Transverse colon (tissue), 4 donors: ENCODE data around the gene CACNA1B.
"Not testable (repeated sequence)": the region's sequence is repeated elsewhere in the genome, so short reads cannot be mapped to it uniquely, and the experiment has no call there.

Experiments used
- EP300 ChIP-seq: sonication (generic); formaldehyde crosslinking; IDR thresholded peaks from one replicate; pipeline ENCODE4 v1.6.1; 2017; ENCODE audit warnings: antibody characterized with exemption, low read depth
- POLR2A ChIP-seq: fragments of 450-650 bp; IDR thresholded peaks from one replicate; pipeline ENCODE4 v1.6.1; 2016; ENCODE audit warnings: antibody characterized with exemption, mild to moderate bottlenecking, moderate library complexity
- POLR2AphosphoS5 ChIP-seq, 3 donors: sonication (generic); formaldehyde crosslinking; IDR thresholded peaks; one replicate each; pipeline ENCODE4 v1.6.1; 2016; ENCODE audit warnings: antibody characterized with exemption in 3 of 3
- TF ChIP-seq, protein P1 (sequence below), 5 experiments: fragments of 200-600 bp in 3 of 5; fragments of 450-650 bp in 2 of 5; sonication (generic) in 3 of 5; IDR thresholded peaks; 1 replicate in 2 of 5; 2 replicates in 3 of 5; pipeline ENCODE4 v1.5.1; 2016 to 2017; ENCODE audit warnings: antibody characterized with exemption in 5 of 5, inconsistent platforms in 3 of 5, mild to moderate bottlenecking in 2 of 5, moderate library complexity in 1 of 5

DNA sequence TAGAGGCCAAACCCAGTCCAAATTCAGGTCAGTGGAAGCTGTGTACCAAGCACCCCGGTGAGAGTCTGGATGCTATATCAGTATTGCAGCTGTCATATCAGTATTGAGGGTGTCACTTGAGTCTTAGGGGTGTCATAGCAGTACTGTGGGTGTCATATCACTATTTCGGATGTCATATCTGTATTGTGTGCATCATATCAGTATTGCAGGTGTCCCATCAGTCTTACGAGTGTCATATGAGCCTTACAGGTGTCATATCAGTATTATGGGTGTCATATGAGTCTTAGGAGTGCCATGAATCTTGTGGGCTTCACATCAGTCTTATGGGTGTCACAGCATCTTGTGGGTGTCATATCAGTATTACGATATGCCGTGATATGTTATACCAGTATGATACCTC lies 278.2 kb downstream of the CACNA1B start:
- TF ChIP-seq, protein P1, sequence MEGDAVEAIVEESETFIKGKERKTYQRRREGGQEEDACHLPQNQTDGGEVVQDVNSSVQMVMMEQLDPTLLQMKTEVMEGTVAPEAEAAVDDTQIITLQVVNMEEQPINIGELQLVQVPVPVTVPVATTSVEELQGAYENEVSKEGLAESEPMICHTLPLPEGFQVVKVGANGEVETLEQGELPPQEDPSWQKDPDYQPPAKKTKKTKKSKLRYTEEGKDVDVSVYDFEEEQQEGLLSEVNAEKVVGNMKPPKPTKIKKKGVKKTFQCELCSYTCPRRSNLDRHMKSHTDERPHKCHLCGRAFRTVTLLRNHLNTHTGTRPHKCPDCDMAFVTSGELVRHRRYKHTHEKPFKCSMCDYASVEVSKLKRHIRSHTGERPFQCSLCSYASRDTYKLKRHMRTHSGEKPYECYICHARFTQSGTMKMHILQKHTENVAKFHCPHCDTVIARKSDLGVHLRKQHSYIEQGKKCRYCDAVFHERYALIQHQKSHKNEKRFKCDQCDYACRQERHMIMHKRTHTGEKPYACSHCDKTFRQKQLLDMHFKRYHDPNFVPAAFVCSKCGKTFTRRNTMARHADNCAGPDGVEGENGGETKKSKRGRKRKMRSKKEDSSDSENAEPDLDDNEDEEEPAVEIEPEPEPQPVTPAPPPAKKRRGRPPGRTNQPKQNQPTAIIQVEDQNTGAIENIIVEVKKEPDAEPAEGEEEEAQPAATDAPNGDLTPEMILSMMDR (IDR thresholded peaks at IDR 0.05), result not testable (repeated sequence)
- TF ChIP-seq POLR2A; POLR2AphosphoS5 (IDR thresholded peaks at IDR 0.05); EP300: not testable (repeated sequence)
